HepG2 (cell line): ENCODE measurements around the gene ANP32A. TPM values are rescaled to one million over a fixed set of nuclear protein-coding genes. Genes with fewer than 3 reads are reported as not detected.
A peak's percentile ranks its signal among the peaks of the same experiment; 100 is the strongest.

Experiments used
- ATF3 ChIP-seq: sonication (generic); formaldehyde crosslinking; IDR thresholded peaks from 2 replicates; pipeline ENCODE4 v1.4.0; 2020; ENCODE audit warnings: missing genetic modification reagents
- CENPX ChIP-seq: sonication (generic); formaldehyde crosslinking; IDR thresholded peaks from 2 replicates; pipeline ENCODE4 v1.9.0; 2021; ENCODE audit warnings: mild to moderate bottlenecking, missing genetic modification reagents, moderate library complexity
- HES4 ChIP-seq: sonication (generic); formaldehyde crosslinking; IDR thresholded peaks from 2 replicates; pipeline ENCODE4 v1.9.0; 2021; ENCODE audit warnings: mild to moderate bottlenecking, missing genetic modification reagents, borderline replicate concordance
- HNF4G ChIP-seq, 2 experiments: sonication (generic) in 1 of 2; formaldehyde crosslinking in 1 of 2; IDR thresholded peaks; 2 replicates each; pipeline versions ENCODE4 v1.4.0 to v1.6.1; 2011 to 2020; ENCODE audit warnings: borderline replicate concordance in 2 of 2, low read depth in 2 of 2, mild to moderate bottlenecking in 2 of 2, low read length in 1 of 2, missing genetic modification reagents in 1 of 2, moderate library complexity in 1 of 2
- HNRNPLL ChIP-seq: fragments of 200-400 bp; formaldehyde crosslinking; IDR thresholded peaks from 2 replicates; pipeline ENCODE4 v1.6.1; 2017; ENCODE audit warnings: mild to moderate bottlenecking, low read depth, low read length; ENCODE audit not compliant: poor library complexity, severe bottlenecking
- HOXA3 ChIP-seq: sonication (generic); formaldehyde crosslinking; IDR thresholded peaks from 2 replicates; pipeline ENCODE4 v1.5.0; 2020; ENCODE audit warnings: missing genetic modification reagents
- KDM4B ChIP-seq: sonication (generic); formaldehyde crosslinking; IDR thresholded peaks from 2 replicates; pipeline ENCODE4 v1.4.0; 2020; ENCODE audit warnings: missing genetic modification reagents
- KMT2A ChIP-seq: sonication (generic); formaldehyde crosslinking; IDR thresholded peaks from 2 replicates; pipeline ENCODE4 v1.4.0; 2020; ENCODE audit warnings: missing genetic modification reagents
- MTF1 ChIP-seq: sonication (generic); formaldehyde crosslinking; IDR thresholded peaks from 2 replicates; pipeline ENCODE4 v1.5.0; 2020; ENCODE audit warnings: missing genetic modification reagents
- SCMH1 ChIP-seq: sonication (generic); formaldehyde crosslinking; IDR thresholded peaks from 2 replicates; pipeline ENCODE4 v1.9.0; 2021; ENCODE audit warnings: missing genetic modification reagents, mild to moderate bottlenecking, borderline replicate concordance
- TBX3 ChIP-seq: fragments of 450-650 bp; IDR thresholded peaks from 2 replicates; pipeline ENCODE4 v1.6.1; 2017; ENCODE audit warnings: antibody characterized with exemption, mild to moderate bottlenecking, inconsistent platforms, borderline replicate concordance
- THAP11 ChIP-seq: IDR thresholded peaks from 2 replicates; pipeline ENCODE4 v1.6.1; 2016; ENCODE audit warnings: missing biosample characterization, missing genetic modification reagents
- ZNF101 ChIP-seq: sonication (generic); formaldehyde crosslinking; IDR thresholded peaks from 2 replicates; pipeline ENCODE4 v1.4.0; 2020; ENCODE audit warnings: mild to moderate bottlenecking, low read depth, missing genetic modification reagents, borderline replicate concordance
- ZNF441 ChIP-seq: sonication (generic); formaldehyde crosslinking; IDR thresholded peaks from 2 replicates; pipeline ENCODE4 v1.7.0; 2021; ENCODE audit warnings: missing genetic modification reagents, borderline replicate concordance
- ZNF563 ChIP-seq: sonication (generic); formaldehyde crosslinking; IDR thresholded peaks from 2 replicates; pipeline ENCODE4 v1.8.0; 2022; ENCODE audit warnings: mild to moderate bottlenecking, moderate library complexity, missing genetic modification reagents
- ZSCAN20 ChIP-seq: sonication (generic); formaldehyde crosslinking; IDR thresholded peaks from 2 replicates; pipeline ENCODE4 v1.4.0; 2020; ENCODE audit warnings: missing genetic modification reagents, mild to moderate bottlenecking, borderline replicate concordance
- polyA plus RNA-seq, 8 experiments: library from polyadenylated mRNA; depleted of rRNA in 3 of 8; stranded (reverse) in 7 of 8; unstranded in 1 of 8; fragments of >200 nt; fragmentation: Illumina TruSeq in 4 of 8; extraction: Trizol in 4 of 8; gene quantifications; 2 replicates each; pipeline versions ENCODE4 v1.2.1 to v1.2.3, GENCODE V29; 2011 to 2016; ENCODE audit warnings: low read depth in 4 of 8, missing spikeins in 1 of 8, mixed read lengths in 1 of 8; ENCODE audit not compliant: insufficient read depth in 1 of 8
- total RNA-seq, 5 experiments: library from RNA; depleted of rRNA; stranded (reverse); fragments of >200 nt; fragmentation: Illumina TruSeq; extraction: Trizol; gene quantifications; 2 replicates each; pipeline ENCODE4 v1.2.3, GENCODE V29; 2016; ENCODE audit warnings: low read depth in 1 of 5
- TF ChIP-seq, protein P1 (sequence below): sonication (generic); formaldehyde crosslinking; conservative IDR thresholded peaks from 2 replicates; pipeline ENCODE4 v1.8.0; 2022; ENCODE audit warnings: mild to moderate bottlenecking, moderate library complexity, missing genetic modification reagents
- TF ChIP-seq, protein P2 (sequence below): sonication (generic); formaldehyde crosslinking; IDR thresholded peaks from 2 replicates; pipeline ENCODE4 v1.5.1; 2020; ENCODE audit warnings: missing genetic modification reagents, mild to moderate bottlenecking, borderline replicate concordance
- TF ChIP-seq, protein P3 (sequence below): sonication (generic); formaldehyde crosslinking; IDR thresholded peaks from 2 replicates; pipeline ENCODE4 v1.5.1; 2020; ENCODE audit warnings: mild to moderate bottlenecking, missing genetic modification reagents, moderate library complexity

ANP32A gene
- total and polyA plus RNA-seq, 2 of the 13 experiments (the other 11 are each of a cell fraction or from before 2014, with no cell fraction given): 60.6 to 206 TPM

- TF ChIP-seq, protein P1, sequence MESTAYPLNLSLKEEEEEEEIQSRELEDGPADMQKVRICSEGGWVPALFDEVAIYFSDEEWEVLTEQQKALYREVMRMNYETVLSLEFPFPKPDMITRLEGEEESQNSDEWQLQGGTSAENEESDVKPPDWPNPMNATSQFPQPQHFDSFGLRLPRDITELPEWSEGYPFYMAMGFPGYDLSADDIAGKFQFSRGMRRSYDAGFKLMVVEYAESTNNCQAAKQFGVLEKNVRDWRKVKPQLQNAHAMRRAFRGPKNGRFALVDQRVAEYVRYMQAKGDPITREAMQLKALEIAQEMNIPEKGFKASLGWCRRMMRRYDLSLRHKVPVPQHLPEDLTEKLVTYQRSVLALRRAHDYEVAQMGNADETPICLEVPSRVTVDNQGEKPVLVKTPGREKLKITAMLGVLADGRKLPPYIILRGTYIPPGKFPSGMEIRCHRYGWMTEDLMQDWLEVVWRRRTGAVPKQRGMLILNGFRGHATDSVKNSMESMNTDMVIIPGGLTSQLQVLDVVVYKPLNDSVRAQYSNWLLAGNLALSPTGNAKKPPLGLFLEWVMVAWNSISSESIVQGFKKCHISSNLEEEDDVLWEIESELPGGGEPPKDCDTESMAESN: 0 out of 2 replicates have a peak, but pooled peaks have one; percentile 11
- TF ChIP-seq, protein P2, sequence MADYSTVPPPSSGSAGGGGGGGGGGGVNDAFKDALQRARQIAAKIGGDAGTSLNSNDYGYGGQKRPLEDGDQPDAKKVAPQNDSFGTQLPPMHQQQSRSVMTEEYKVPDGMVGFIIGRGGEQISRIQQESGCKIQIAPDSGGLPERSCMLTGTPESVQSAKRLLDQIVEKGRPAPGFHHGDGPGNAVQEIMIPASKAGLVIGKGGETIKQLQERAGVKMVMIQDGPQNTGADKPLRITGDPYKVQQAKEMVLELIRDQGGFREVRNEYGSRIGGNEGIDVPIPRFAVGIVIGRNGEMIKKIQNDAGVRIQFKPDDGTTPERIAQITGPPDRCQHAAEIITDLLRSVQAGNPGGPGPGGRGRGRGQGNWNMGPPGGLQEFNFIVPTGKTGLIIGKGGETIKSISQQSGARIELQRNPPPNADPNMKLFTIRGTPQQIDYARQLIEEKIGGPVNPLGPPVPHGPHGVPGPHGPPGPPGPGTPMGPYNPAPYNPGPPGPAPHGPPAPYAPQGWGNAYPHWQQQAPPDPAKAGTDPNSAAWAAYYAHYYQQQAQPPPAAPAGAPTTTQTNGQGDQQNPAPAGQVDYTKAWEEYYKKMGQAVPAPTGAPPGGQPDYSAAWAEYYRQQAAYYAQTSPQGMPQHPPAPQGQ (CRISPR knock-in tag): no peak
- TF ChIP-seq HOXA3 (CRISPR knock-in tag) (peak; percentile 58), SCMH1 (no peak), KMT2A (CRISPR knock-in tag) (no peak; the same call in 1 of the 2 replicates), MTF1 (no peak), HNRNPLL (no peak), HNF4G (IDR thresholded peaks at IDR 0.05; ENCODE audit: borderline replicate concordance, low read depth, low read length) (no peak), HNF4G (CRISPR knock-in tag; IDR thresholded peaks at IDR 0.05; ENCODE audit: borderline replicate concordance, low read depth) (no peak), CENPX (CRISPR knock-in tag) (no peak), ZNF441 (peak; percentile 18; the same call in 1 of the 2 replicates), THAP11 (CRISPR knock-in tag) (0 out of 2 replicates have a peak, but pooled peaks have one; percentile 16), TBX3 (no peak), ZNF101 (no peak), HES4 (no peak), ZSCAN20 (peak; percentile 68; the same call in 1 of the 2 replicates), KDM4B (CRISPR knock-in tag) (0 out of 2 replicates have a peak, but pooled peaks have one; percentile 9), ATF3 (CRISPR knock-in tag) (no peak), ZNF563 (CRISPR knock-in tag) (0 out of 2 replicates have a peak, but pooled peaks have one; percentile 3)
- TF ChIP-seq, protein P3, sequence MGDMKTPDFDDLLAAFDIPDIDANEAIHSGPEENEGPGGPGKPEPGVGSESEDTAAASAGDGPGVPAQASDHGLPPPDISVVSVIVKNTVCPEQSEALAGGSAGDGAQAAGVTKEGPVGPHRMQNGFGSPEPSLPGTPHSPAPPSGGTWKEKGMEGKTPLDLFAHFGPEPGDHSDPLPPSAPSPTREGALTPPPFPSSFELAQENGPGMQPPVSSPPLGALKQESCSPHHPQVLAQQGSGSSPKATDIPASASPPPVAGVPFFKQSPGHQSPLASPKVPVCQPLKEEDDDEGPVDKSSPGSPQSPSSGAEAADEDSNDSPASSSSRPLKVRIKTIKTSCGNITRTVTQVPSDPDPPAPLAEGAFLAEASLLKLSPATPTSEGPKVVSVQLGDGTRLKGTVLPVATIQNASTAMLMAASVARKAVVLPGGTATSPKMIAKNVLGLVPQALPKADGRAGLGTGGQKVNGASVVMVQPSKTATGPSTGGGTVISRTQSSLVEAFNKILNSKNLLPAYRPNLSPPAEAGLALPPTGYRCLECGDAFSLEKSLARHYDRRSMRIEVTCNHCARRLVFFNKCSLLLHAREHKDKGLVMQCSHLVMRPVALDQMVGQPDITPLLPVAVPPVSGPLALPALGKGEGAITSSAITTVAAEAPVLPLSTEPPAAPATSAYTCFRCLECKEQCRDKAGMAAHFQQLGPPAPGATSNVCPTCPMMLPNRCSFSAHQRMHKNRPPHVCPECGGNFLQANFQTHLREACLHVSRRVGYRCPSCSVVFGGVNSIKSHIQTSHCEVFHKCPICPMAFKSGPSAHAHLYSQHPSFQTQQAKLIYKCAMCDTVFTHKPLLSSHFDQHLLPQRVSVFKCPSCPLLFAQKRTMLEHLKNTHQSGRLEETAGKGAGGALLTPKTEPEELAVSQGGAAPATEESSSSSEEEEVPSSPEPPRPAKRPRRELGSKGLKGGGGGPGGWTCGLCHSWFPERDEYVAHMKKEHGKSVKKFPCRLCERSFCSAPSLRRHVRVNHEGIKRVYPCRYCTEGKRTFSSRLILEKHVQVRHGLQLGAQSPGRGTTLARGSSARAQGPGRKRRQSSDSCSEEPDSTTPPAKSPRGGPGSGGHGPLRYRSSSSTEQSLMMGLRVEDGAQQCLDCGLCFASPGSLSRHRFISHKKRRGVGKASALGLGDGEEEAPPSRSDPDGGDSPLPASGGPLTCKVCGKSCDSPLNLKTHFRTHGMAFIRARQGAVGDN (CRISPR knock-in tag): peak; percentile 51
These were observed 2.5 kb downstream of the ANP32A start (continued) for GRCh38 chr15:68818066-68818768.
